ENCODE data around the gene STAB1. TPM values are rescaled to one million over a fixed set of nuclear protein-coding genes. Genes with fewer than 3 reads are reported as not detected.

The STAB1 gene
- total RNA-seq, 4 donors from 2014 or later = 10.3 to 27.2 (median 23.3) TPM

GRCh38 chr3:52513281-52513680 is 18.1 kb downstream of the STAB1 start:
- intact Hi-C loops (cut with DNase I; ENCODE audit: low total_unique reads) = no loop called here
- Histone ChIP-seq H3K4me3 (no peak overlapping the region), H3K4me1 (no peaks in the 10 kb centered on the region), H3K9me3 (no peaks in the 10 kb centered on the region), H3K36me3 (no peaks in the 10 kb centered on the region), H3K27ac (no peak overlapping the region), H3K27me3 (no peaks in the 10 kb centered on the region)
- in situ Hi-C loops (cut with MboI; ENCODE audit: low sequenced_read_pairs in 4 of 4) = no loop called here
- TF ChIP-seq, protein P1, sequence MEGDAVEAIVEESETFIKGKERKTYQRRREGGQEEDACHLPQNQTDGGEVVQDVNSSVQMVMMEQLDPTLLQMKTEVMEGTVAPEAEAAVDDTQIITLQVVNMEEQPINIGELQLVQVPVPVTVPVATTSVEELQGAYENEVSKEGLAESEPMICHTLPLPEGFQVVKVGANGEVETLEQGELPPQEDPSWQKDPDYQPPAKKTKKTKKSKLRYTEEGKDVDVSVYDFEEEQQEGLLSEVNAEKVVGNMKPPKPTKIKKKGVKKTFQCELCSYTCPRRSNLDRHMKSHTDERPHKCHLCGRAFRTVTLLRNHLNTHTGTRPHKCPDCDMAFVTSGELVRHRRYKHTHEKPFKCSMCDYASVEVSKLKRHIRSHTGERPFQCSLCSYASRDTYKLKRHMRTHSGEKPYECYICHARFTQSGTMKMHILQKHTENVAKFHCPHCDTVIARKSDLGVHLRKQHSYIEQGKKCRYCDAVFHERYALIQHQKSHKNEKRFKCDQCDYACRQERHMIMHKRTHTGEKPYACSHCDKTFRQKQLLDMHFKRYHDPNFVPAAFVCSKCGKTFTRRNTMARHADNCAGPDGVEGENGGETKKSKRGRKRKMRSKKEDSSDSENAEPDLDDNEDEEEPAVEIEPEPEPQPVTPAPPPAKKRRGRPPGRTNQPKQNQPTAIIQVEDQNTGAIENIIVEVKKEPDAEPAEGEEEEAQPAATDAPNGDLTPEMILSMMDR (IDR thresholded peaks at IDR 0.05 in 4 of 5, conservative IDR thresholded peaks at IDR 0.05 in 1 of 5) = no peak
- TF ChIP-seq POLR2A (IDR thresholded peaks at IDR 0.05) = no peak
- DNase-seq = no peak
- no peak for ATAC-seq

DNA sequence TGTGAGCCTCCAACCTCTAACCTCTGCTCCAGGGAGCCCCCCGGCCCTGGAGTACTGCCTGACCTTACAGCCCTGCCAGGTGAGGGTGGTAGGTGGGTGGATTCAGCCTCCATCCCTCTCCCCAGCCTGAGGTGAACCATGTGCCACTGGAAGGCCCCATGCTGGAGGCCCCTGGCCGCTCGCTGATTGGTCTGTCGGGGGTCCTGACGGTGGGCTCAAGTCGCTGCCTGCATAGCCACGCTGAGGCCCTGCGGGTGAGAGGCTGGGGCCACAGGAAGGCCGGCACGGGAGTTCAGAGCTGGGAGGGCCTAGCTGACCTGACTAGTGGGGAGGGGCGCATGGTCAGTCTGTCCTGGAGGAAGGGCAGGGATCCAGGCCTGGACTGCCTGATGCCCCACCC is 19.4 kb downstream of the STAB1 start:
- in situ Hi-C loops (cut with MboI; ENCODE audit: low sequenced_read_pairs in 4 of 4) = no loop called here

GRCh38 chr3:52515192-52515591 is 20.1 kb downstream of the STAB1 start:
- intact Hi-C loops (cut with DNase I; ENCODE audit: low total_unique reads) = no loop called here
- Histone ChIP-seq H3K4me3 (no peak overlapping the region), H3K27me3 (no peaks in the 10 kb centered on the region), H3K4me1 (no peaks in the 10 kb centered on the region), H3K27ac (no peak overlapping the region), H3K9me3 (no peaks in the 10 kb centered on the region), H3K36me3 (no peaks in the 10 kb centered on the region)
- ATAC-seq = no peak
- DNase-seq = no peak
- TF ChIP-seq, protein P1 (IDR thresholded peaks at IDR 0.05 in 4 of 5, conservative IDR thresholded peaks at IDR 0.05 in 1 of 5) = no peak
- TF ChIP-seq POLR2A (IDR thresholded peaks at IDR 0.05) = no peak
- in situ Hi-C loops (cut with MboI; ENCODE audit: low sequenced_read_pairs in 4 of 4) = no loop called here

More for the DNA sequence above, 19.4 kb downstream of the STAB1 start:
- Histone ChIP-seq H3K27me3 (no peaks in the 10 kb centered on the region), H3K9me3 (no peaks in the 10 kb centered on the region), H3K4me3 (no peak overlapping the region), H3K4me1 (no peaks in the 10 kb centered on the region), H3K36me3 (no peaks in the 10 kb centered on the region), H3K27ac (no peak overlapping the region)
- TF ChIP-seq, protein P1 (IDR thresholded peaks at IDR 0.05 in 4 of 5, conservative IDR thresholded peaks at IDR 0.05 in 1 of 5) = no peak
- no peak for TF ChIP-seq POLR2A (IDR thresholded peaks at IDR 0.05)
- intact Hi-C loops (cut with DNase I; ENCODE audit: low total_unique reads) = no loop called here
- no peak for ATAC-seq
- DNase-seq = no peak

GRCh38 chr3:52516509-52517195 is 21.5 kb downstream of the STAB1 start:
- Histone ChIP-seq H3K27ac (no peak overlapping the region), H3K27me3 (no peaks in the 10 kb centered on the region), H3K4me1 (no peaks in the 10 kb centered on the region), H3K9me3 (no peaks in the 10 kb centered on the region), H3K4me3 (no peak overlapping the region), H3K36me3 (no peaks in the 10 kb centered on the region)
- TF ChIP-seq POLR2A (IDR thresholded peaks at IDR 0.05) = no peak
- TF ChIP-seq, protein P1 (IDR thresholded peaks at IDR 0.05 in 4 of 5, conservative IDR thresholded peaks at IDR 0.05 in 1 of 5) = no peak
- ATAC-seq (no peak), DNase-seq (no peak)
- in situ Hi-C loops (cut with MboI; ENCODE audit: low sequenced_read_pairs in 4 of 4) = no loop called here
- intact Hi-C loops (cut with DNase I; ENCODE audit: low total_unique reads) = no loop called here

Data from gastrocnemius medialis (tissue), 4 donors.